ENCODE data around the gene SEMA5A. TPM values are rescaled to one million over a fixed set of nuclear protein-coding genes. Genes with fewer than 3 reads are reported as not detected.

The SEMA5A gene
- total RNA-seq, 1 experiment from 2014 or later, result 0.15 TPM

GRCh38 chr5:9263656-9264055, 282.2 kb downstream of the SEMA5A start:
- BruUV-seq (replicated peaks), result no TSS peak
- Histone ChIP-seq H3K27me3 (ENCODE audit: control insufficient read depth, insufficient read depth, low read length) (no peaks in the 10 kb centered on the region), H3K9me3 (ENCODE audit: control insufficient read depth, insufficient read depth, low read depth, low read length) (no peaks in the 10 kb centered on the region), H3K36me3 (ENCODE audit: control insufficient read depth, insufficient read depth, low read length) (no peaks in the 10 kb centered on the region), H3K4me1 (ENCODE audit: control insufficient read depth, insufficient read depth, low read length) (no peaks in the 10 kb centered on the region), H3K4me3 (ENCODE audit: low read depth in 2 of 2, low read length in 2 of 2) (no peak overlapping the region), H3K27ac (ENCODE audit: low read length) (no peak overlapping the region)
- TF ChIP-seq SIN3A (IDR thresholded peaks at IDR 0.05; ENCODE audit: borderline replicate concordance, insufficient read depth, low read depth, low read length), result no peak
- TF ChIP-seq POLR2AphosphoS5 (IDR thresholded peaks at IDR 0.05; ENCODE audit: low read depth, low read length), result no peak
- TF ChIP-seq REST (IDR thresholded peaks at IDR 0.05; ENCODE audit: insufficient read depth in 1 of 2, low read depth in 2 of 2, low read length in 1 of 2), result no peak
- TF ChIP-seq TCF7L2 (IDR thresholded peaks at IDR 0.05; ENCODE audit: low read depth, low read length), result no peak
- no peak for TF ChIP-seq CTCF (IDR thresholded peaks at IDR 0.05)
- in situ Hi-C loops (cut with HindIII; ENCODE audit: low pct_unique_long_range_greater_than_20kb, low sequenced_read_pairs) (no loop called here), intact Hi-C loops (cut with micrococcal nuclease; ENCODE audit: unreplicated experiment) (no loop called here)
- ATAC-seq, result no peak
- DNase-seq (ENCODE audit: low read depth, low spot score), result no peak
- CTCF ChIA-PET, result no interaction called here
- POLR2A ChIA-PET, result no interaction called here

GRCh38 chr5:9251379-9251980, 294.4 kb downstream of the SEMA5A start:
- Histone ChIP-seq H3K9me3 (ENCODE audit: control insufficient read depth, insufficient read depth, low read depth, low read length) (no peaks in the 10 kb centered on the region), H3K4me3 (ENCODE audit: low read depth in 2 of 2, low read length in 2 of 2) (no peak overlapping the region), H3K36me3 (ENCODE audit: control insufficient read depth, insufficient read depth, low read length) (no peaks in the 10 kb centered on the region), H3K27me3 (ENCODE audit: control insufficient read depth, insufficient read depth, low read length) (no peaks in the 10 kb centered on the region), H3K27ac (ENCODE audit: low read length) (no peak overlapping the region), H3K4me1 (ENCODE audit: control insufficient read depth, insufficient read depth, low read length) (no peaks in the 10 kb centered on the region)
- no TSS peak for BruUV-seq (replicated peaks)
- DNase-seq (ENCODE audit: low read depth, low spot score) (no peak), ATAC-seq (no peak)
- intact Hi-C loops (cut with micrococcal nuclease; ENCODE audit: unreplicated experiment), result no loop called here
- no peak for TF ChIP-seq SIN3A (IDR thresholded peaks at IDR 0.05; ENCODE audit: borderline replicate concordance, insufficient read depth, low read depth, low read length)
- TF ChIP-seq POLR2AphosphoS5 (IDR thresholded peaks at IDR 0.05; ENCODE audit: low read depth, low read length), result no peak
- no peak for TF ChIP-seq TCF7L2 (IDR thresholded peaks at IDR 0.05; ENCODE audit: low read depth, low read length)
- no peak for TF ChIP-seq CTCF (IDR thresholded peaks at IDR 0.05)
- no peak for TF ChIP-seq REST (IDR thresholded peaks at IDR 0.05; ENCODE audit: insufficient read depth in 1 of 2, low read depth in 2 of 2, low read length in 1 of 2)
- POLR2A ChIA-PET, result no interaction called here
- in situ Hi-C loops (cut with HindIII; ENCODE audit: low pct_unique_long_range_greater_than_20kb, low sequenced_read_pairs), result no loop called here
- CTCF ChIA-PET, result no interaction called here
